ENCODE measurements around the gene ASH1L.
"Not testable (repeated sequence)": the region's sequence is repeated elsewhere in the genome, so short reads cannot be mapped to it uniquely, and the experiment has no call there.

ASH1L gene

DNA sequence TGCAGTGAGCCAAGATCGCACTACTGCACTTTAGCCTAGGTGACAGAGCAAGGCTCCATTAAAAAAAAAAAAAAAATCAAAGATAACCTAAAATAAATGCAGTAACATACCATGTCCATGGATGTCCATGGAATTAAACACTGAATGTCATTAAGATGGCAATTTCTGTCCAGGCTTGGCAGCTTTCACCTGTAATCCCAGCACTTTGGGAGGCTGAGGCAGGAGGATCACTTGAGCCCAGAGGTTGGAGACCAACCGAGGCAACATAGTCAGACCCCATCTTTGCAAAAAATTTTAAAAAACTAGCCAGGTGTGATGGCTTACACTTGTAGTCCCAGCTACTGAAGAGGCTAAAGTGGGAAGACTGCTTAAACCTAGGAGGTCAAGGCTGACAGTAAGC is 141.8 kb downstream of the ASH1L start:
- no peak for ATAC-seq
- TF ChIP-seq ZFP3 (CRISPR knock-in tag; IDR thresholded peaks at IDR 0.05), result no peak
- TF ChIP-seq CSRNP3 (CRISPR knock-in tag; IDR thresholded peaks at IDR 0.05), result no peak
- no peak for TF ChIP-seq ISL1 (CRISPR knock-in tag; IDR thresholded peaks at IDR 0.05)
- TF ChIP-seq ZNF565 (CRISPR knock-in tag; conservative IDR thresholded peaks at IDR 0.05; ENCODE audit: low read depth), result no peak
- no peak for TF ChIP-seq ZNF70 (CRISPR knock-in tag; IDR thresholded peaks at IDR 0.05)
- TF ChIP-seq PPARA (CRISPR knock-in tag; IDR thresholded peaks at IDR 0.05; ENCODE audit: borderline replicate concordance), result no peak
- TF ChIP-seq ESRRG (CRISPR knock-in tag; IDR thresholded peaks at IDR 0.05), result no peak
- no peak for TF ChIP-seq ZNF8 (CRISPR knock-in tag; IDR thresholded peaks at IDR 0.05)
- TF ChIP-seq ZFP30 (CRISPR knock-in tag; IDR thresholded peaks at IDR 0.05), result no peak
- TF ChIP-seq SNAI2 (CRISPR knock-in tag; IDR thresholded peaks at IDR 0.05), result no peak
- TF ChIP-seq BACH2 (CRISPR knock-in tag; IDR thresholded peaks at IDR 0.05; ENCODE audit: borderline replicate concordance), result no peak
- TF ChIP-seq TCF4 (CRISPR knock-in tag; IDR thresholded peaks at IDR 0.05; ENCODE audit: borderline replicate concordance), result no peak
- TF ChIP-seq GLIS3 (CRISPR knock-in tag; IDR thresholded peaks at IDR 0.05), result no peak
- TF ChIP-seq, protein P1, sequence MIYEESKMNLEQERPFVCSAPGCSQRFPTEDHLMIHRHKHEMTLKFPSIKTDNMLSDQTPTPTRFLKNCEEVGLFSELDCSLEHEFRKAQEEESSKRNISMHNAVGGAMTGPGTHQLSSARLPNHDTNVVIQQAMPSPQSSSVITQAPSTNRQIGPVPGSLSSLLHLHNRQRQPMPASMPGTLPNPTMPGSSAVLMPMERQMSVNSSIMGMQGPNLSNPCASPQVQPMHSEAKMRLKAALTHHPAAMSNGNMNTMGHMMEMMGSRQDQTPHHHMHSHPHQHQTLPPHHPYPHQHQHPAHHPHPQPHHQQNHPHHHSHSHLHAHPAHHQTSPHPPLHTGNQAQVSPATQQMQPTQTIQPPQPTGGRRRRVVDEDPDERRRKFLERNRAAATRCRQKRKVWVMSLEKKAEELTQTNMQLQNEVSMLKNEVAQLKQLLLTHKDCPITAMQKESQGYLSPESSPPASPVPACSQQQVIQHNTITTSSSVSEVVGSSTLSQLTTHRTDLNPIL (CRISPR knock-in tag; IDR thresholded peaks at IDR 0.05; ENCODE audit: low read depth), result no peak
- no peak for TF ChIP-seq CSDC2 (CRISPR knock-in tag; IDR thresholded peaks at IDR 0.05)
- TF ChIP-seq, protein P2, sequence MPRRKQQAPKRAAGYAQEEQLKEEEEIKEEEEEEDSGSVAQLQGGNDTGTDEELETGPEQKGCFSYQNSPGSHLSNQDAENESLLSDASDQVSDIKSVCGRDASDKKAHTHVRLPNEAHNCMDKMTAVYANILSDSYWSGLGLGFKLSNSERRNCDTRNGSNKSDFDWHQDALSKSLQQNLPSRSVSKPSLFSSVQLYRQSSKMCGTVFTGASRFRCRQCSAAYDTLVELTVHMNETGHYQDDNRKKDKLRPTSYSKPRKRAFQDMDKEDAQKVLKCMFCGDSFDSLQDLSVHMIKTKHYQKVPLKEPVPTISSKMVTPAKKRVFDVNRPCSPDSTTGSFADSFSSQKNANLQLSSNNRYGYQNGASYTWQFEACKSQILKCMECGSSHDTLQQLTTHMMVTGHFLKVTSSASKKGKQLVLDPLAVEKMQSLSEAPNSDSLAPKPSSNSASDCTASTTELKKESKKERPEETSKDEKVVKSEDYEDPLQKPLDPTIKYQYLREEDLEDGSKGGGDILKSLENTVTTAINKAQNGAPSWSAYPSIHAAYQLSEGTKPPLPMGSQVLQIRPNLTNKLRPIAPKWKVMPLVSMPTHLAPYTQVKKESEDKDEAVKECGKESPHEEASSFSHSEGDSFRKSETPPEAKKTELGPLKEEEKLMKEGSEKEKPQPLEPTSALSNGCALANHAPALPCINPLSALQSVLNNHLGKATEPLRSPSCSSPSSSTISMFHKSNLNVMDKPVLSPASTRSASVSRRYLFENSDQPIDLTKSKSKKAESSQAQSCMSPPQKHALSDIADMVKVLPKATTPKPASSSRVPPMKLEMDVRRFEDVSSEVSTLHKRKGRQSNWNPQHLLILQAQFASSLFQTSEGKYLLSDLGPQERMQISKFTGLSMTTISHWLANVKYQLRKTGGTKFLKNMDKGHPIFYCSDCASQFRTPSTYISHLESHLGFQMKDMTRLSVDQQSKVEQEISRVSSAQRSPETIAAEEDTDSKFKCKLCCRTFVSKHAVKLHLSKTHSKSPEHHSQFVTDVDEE (CRISPR knock-in tag; IDR thresholded peaks at IDR 0.05), result no peak
- TF ChIP-seq, protein P3, sequence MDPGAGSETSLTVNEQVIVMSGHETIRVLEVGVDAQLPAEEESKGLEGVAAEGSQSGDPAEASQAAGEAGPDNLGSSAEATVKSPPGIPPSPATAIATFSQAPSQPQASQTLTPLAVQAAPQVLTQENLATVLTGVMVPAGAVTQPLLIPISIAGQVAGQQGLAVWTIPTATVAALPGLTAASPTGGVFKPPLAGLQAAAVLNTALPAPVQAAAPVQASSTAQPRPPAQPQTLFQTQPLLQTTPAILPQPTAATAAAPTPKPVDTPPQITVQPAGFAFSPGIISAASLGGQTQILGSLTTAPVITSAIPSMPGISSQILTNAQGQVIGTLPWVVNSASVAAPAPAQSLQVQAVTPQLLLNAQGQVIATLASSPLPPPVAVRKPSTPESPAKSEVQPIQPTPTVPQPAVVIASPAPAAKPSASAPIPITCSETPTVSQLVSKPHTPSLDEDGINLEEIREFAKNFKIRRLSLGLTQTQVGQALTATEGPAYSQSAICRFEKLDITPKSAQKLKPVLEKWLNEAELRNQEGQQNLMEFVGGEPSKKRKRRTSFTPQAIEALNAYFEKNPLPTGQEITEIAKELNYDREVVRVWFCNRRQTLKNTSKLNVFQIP (CRISPR knock-in tag; IDR thresholded peaks at IDR 0.05; ENCODE audit: borderline replicate concordance, low read depth), result no peak
- TF ChIP-seq OSR1 (CRISPR knock-in tag; IDR thresholded peaks at IDR 0.05), result no peak

DNA sequence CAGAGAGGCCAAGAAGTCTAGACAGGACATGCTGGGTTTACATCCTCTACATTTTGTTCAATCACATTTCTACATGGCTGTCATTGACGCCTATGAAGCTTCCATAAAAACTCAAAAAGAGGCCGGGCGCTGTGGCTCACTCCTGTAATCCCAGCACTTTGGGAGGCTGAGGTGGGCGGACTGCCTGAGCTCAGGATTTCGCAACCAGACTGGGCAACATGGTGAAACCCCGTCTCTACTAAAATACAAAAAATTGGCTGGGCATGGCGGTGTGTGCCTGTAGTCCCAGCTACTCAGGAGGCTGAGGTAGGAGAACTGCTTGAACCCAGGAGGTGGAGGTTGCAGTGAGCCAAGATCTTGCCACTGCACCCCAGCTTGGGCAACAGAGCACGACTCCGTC is 150.8 kb downstream of the ASH1L start:
- ATAC-seq, result not testable (repeated sequence)

DNA sequence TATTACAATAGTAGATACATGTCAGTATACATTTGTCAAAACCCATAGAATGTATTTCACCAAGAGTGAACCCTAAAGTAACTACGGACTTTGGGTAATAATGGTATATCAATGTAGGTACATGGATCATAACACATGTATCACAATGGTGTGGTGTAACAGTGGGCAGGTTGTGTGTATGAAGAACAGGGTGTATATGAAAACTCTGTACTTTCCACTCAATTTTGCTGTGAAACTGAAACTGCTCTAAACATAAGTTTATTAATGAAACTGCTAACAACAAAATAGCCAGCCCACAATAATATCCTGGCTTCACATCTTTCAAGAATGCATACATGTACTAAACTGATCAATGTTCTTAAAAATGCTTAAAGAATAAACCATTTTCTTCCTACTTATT is 151.7 kb downstream of the ASH1L start:
- ATAC-seq, result no peak
- TF ChIP-seq, protein P3 (CRISPR knock-in tag; IDR thresholded peaks at IDR 0.05; ENCODE audit: borderline replicate concordance, low read depth), result no peak

DNA sequence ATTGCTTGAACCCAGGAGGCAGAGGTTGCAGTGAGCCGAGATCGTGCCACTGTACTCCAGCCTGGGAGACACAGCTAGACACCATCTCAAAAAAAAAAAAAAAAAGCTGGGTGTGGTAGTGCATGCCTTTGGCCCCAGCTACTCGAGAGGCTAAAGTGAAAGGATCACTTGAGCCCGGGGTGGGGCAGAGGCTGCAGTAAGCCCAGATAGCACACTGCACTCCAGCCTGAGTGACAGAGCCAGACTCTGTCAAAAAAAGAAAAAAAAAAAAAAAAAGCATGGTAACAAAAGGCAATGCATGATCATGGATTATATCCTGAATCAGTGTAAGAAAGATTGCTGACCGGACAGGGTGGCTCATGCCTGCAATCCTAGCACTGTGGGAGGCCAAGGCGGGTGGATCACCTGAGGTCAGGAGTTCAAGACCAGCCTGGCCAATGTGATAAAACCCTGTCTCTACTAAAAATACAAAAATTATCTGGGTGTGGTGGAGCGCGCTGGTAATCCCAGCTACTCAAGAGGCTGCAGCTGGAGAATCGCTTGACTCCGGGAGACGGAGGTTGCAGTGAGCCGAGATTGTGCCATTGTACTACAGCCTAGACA is 165.6 kb downstream of the ASH1L start:
- no peak for ATAC-seq
- TF ChIP-seq, protein P3 (CRISPR knock-in tag; IDR thresholded peaks at IDR 0.05; ENCODE audit: borderline replicate concordance, low read depth), result no peak
- TF ChIP-seq, protein P2 (CRISPR knock-in tag; IDR thresholded peaks at IDR 0.05), result no peak
- TF ChIP-seq BACH2 (CRISPR knock-in tag; IDR thresholded peaks at IDR 0.05; ENCODE audit: borderline replicate concordance) (no peak), PATZ1 (CRISPR knock-in tag; IDR thresholded peaks at IDR 0.05; ENCODE audit: borderline replicate concordance) (no peak), ZNF8 (CRISPR knock-in tag; IDR thresholded peaks at IDR 0.05) (no peak), ZNF70 (CRISPR knock-in tag; IDR thresholded peaks at IDR 0.05) (no peak), ZFP3 (CRISPR knock-in tag; IDR thresholded peaks at IDR 0.05) (no peak), ZFP30 (CRISPR knock-in tag; IDR thresholded peaks at IDR 0.05) (no peak), ZNF565 (CRISPR knock-in tag; conservative IDR thresholded peaks at IDR 0.05; ENCODE audit: low read depth) (no peak), ESRRG (CRISPR knock-in tag; IDR thresholded peaks at IDR 0.05) (no peak), CSDC2 (CRISPR knock-in tag; IDR thresholded peaks at IDR 0.05) (no peak)

All from SK-N-SH treated with all-trans-retinoic acid at 6 μM for 48 hours (cell line).